ENCODE results near the gene CEMIP2. TPM values are rescaled to one million over a fixed set of nuclear protein-coding genes. Genes with fewer than 3 reads are reported as not detected.

CEMIP2 gene
- total RNA-seq, 1 experiment from 2014 or later, result 14.8 TPM

GRCh38 chr9:71767776-71768321 lies 464 bp downstream of the CEMIP2 start:
- intact Hi-C loops (cut with micrococcal nuclease; ENCODE audit: unreplicated experiment) (loop anchor here (10.0 kb wide), 1 partner anchor 163 kb away; no protein-coding TSS in a partner anchor), in situ Hi-C loops (cut with HindIII; ENCODE audit: low pct_unique_long_range_greater_than_20kb, low sequenced_read_pairs) (no loop called here)
- Histone ChIP-seq H3K27ac (ENCODE audit: low read length) (peak overlapping the region; percentile 71), H3K9me3 (ENCODE audit: control insufficient read depth, insufficient read depth, low read depth, low read length) (no peaks in the 10 kb centered on the region), H3K4me1 (ENCODE audit: control insufficient read depth, insufficient read depth, low read length) (peaks cover 18% of the 10 kb centered on the region), H3K36me3 (ENCODE audit: control insufficient read depth, insufficient read depth, low read length) (no peaks in the 10 kb centered on the region), H3K4me3 (ENCODE audit: low read depth in 2 of 2, low read length in 2 of 2) (peak overlapping the region; percentile 74 to 93), H3K27me3 (ENCODE audit: control insufficient read depth, insufficient read depth, low read length) (no peaks in the 10 kb centered on the region)
- DNase-seq (ENCODE audit: low read depth, low spot score) (no peak), ATAC-seq (peak; percentile 4; the same call in 1 of the 2 replicates)
- TF ChIP-seq REST (IDR thresholded peaks at IDR 0.05; ENCODE audit: insufficient read depth in 1 of 2, low read depth in 2 of 2, low read length in 1 of 2), result no peak
- no peak for TF ChIP-seq CTCF (IDR thresholded peaks at IDR 0.05)
- TF ChIP-seq SIN3A (IDR thresholded peaks at IDR 0.05; ENCODE audit: borderline replicate concordance, insufficient read depth, low read depth, low read length), result peak; percentile 25; the same call in 1 of the 2 replicates
- no peak for TF ChIP-seq TCF7L2 (IDR thresholded peaks at IDR 0.05; ENCODE audit: low read depth, low read length)
- TF ChIP-seq POLR2AphosphoS5 (IDR thresholded peaks at IDR 0.05; ENCODE audit: low read depth, low read length), result no peak
- BruUV-seq (replicated peaks), result no TSS peak
- POLR2A ChIA-PET, result no interaction called here
- CTCF ChIA-PET, result no interaction called here

- intact Hi-C loops (cut with micrococcal nuclease; ENCODE audit: unreplicated experiment) (loop anchor here (10.0 kb wide), 1 partner anchor 162 kb away; no protein-coding TSS in a partner anchor), in situ Hi-C loops (cut with HindIII; ENCODE audit: low pct_unique_long_range_greater_than_20kb, low sequenced_read_pairs) (no loop called here)
- BruUV-seq (replicated peaks), result no TSS peak
- H3K36me3 ChIP-seq (ENCODE audit: control insufficient read depth, insufficient read depth, low read length), result no peaks in the 10 kb centered on the region
- peak overlapping the region; percentile 74 to 93 for H3K4me3 ChIP-seq (ENCODE audit: low read depth in 2 of 2, low read length in 2 of 2)
- H3K4me1 ChIP-seq (ENCODE audit: control insufficient read depth, insufficient read depth, low read length), result peaks cover 18% of the 10 kb centered on the region
- H3K27me3 ChIP-seq (ENCODE audit: control insufficient read depth, insufficient read depth, low read length), result no peaks in the 10 kb centered on the region
- ChIA-PET CTCF (no interaction called here), POLR2A (no interaction called here)
- H3K27ac ChIP-seq (ENCODE audit: low read length), result peak overlapping the region; percentile 71
- no peak for TF ChIP-seq SIN3A (IDR thresholded peaks at IDR 0.05; ENCODE audit: borderline replicate concordance, insufficient read depth, low read depth, low read length)
- no peak for TF ChIP-seq POLR2AphosphoS5 (IDR thresholded peaks at IDR 0.05; ENCODE audit: low read depth, low read length)
- no peak for TF ChIP-seq REST (IDR thresholded peaks at IDR 0.05; ENCODE audit: insufficient read depth in 1 of 2, low read depth in 2 of 2, low read length in 1 of 2)
- no peak for TF ChIP-seq TCF7L2 (IDR thresholded peaks at IDR 0.05; ENCODE audit: low read depth, low read length)
- ATAC-seq (no peak), DNase-seq (ENCODE audit: low read depth, low spot score) (no peak)
- no peaks in the 10 kb centered on the region for H3K9me3 ChIP-seq (ENCODE audit: control insufficient read depth, insufficient read depth, low read depth, low read length)
These were observed 1.0 kb downstream of the CEMIP2 start for GRCh38 chr9:71767163-71767775.

Measured in Panc1 (cell line).